Articular chondrocyte of knee joint (primary cell): ENCODE measurements around the gene SART1. TPM values are rescaled to one million over a fixed set of nuclear protein-coding genes. Genes with fewer than 3 reads are reported as not detected.

Source experiments
- total RNA-seq: library from RNA; depleted of rRNA; stranded (reverse); fragments of >200 nt; gene quantifications from 2 replicates; pipeline ENCODE4 v1.2.3, GENCODE V29; 2012

The SART1 gene
- total RNA-seq, result 24.2 and 24.4 TPM in 2 replicates

GRCh38 chr11:65961267-65962140 is at the start of gene SART1:
Gene SART1 (plus strand): TSS chr11:65961734. CDS start chr11:65961781, 47 bp downstream.

GRCh38 chr11:65918211-65919140 is 43.1 kb upstream of the SART1 start, which contains the start of gene C11orf68:
Gene C11orf68 (minus strand): TSS chr11:65919062. CDS start chr11:65919031, 31 bp downstream.

GRCh38 chr11:65919141-65919572 is 42.4 kb upstream of the SART1 start, which contains the start of gene DRAP1:
Gene DRAP1 (plus strand): TSS chr11:65919426. CDS start chr11:65919502, 76 bp downstream.

GRCh38 chr11:65945430-65945911 is 16.1 kb upstream of the SART1 start, which contains the start of gene TSGA10IP:
Gene TSGA10IP (plus strand): TSS chr11:65945480. CDS start chr11:65945676, 196 bp downstream.

GRCh38 chr11:66001942-66002647 is 40.6 kb downstream of the SART1 start, which contains the start of the genes BANF1 and EIF1AD:
Gene BANF1 (plus strand): TSS chr11:66002503. CDS start chr11:66003251, 748 bp downstream.
Gene EIF1AD (minus strand): TSS chr11:66002157. CDS start chr11:66000389, 1,768 bp downstream.

GRCh38 chr11:66011785-66012303 is 50.3 kb downstream of the SART1 start, which contains the start of gene CST6:
Gene CST6 (plus strand): TSS chr11:66012008. CDS start chr11:66012045, 37 bp downstream.

GRCh38 chr11:66026017-66026529 is 64.5 kb downstream of the SART1 start, which contains the start of gene CATSPER1:
Gene CATSPER1 (minus strand): TSS chr11:66026479. CDS start chr11:66026379, 100 bp downstream.

Other genes starting within 250 kb of the SART1 start
- 36.9 and 40.2 TPM in 2 replicates for gene KAT5, start 249.5 kb upstream of the SART1 start, total RNA-seq
- gene RNASEH2C, start 240.9 kb upstream of the SART1 start, total RNA-seq, result 35.1 and 51.9 TPM in 2 replicates
- 11.8 and 14.9 TPM in 2 replicates for gene AP5B1, start 180.8 kb upstream of the SART1 start, total RNA-seq
- gene OVOL1, start 174.7 kb upstream of the SART1 start, total RNA-seq, result not detected in 2 replicates
- gene SNX32, start 127.8 kb upstream of the SART1 start, total RNA-seq, result 1.2 and 2.2 TPM in 2 replicates
- 577 and 633 TPM in 2 replicates for gene CFL1, start 103.6 kb upstream of the SART1 start, total RNA-seq
- 29.2 and 34.4 TPM in 2 replicates for gene MUS81, start 101.3 kb upstream of the SART1 start, total RNA-seq
- 102 and 105 TPM in 2 replicates for gene EFEMP2, start 88.9 kb upstream of the SART1 start, total RNA-seq
- gene CTSW, start 81.9 kb upstream of the SART1 start, total RNA-seq, result 0.13 TPM in 1 of 2 replicates, not detected in the other
- 130 and 132 TPM in 2 replicates for gene FIBP, start 73.3 kb upstream of the SART1 start, total RNA-seq
- 57.9 and 60.6 TPM in 2 replicates for gene CCDC85B, start 71.1 kb upstream of the SART1 start, total RNA-seq
- 13.1 and 26.1 TPM in 2 replicates for gene FOSL1, start 61.3 kb upstream of the SART1 start, total RNA-seq
- 26.8 and 32.6 TPM in 2 replicates for gene C11orf68, start 42.7 kb upstream of the SART1 start, total RNA-seq
- gene DRAP1, start 42.3 kb upstream of the SART1 start, total RNA-seq, result 147 and 149 TPM in 2 replicates
- not detected in 2 replicates for gene TSGA10IP, start 16.3 kb upstream of the SART1 start, total RNA-seq
- gene EIF1AD, start 40.4 kb downstream of the SART1 start, total RNA-seq, result 26.6 and 27.2 TPM in 2 replicates
- gene BANF1, start 40.8 kb downstream of the SART1 start, total RNA-seq, result 37.4 and 40.0 TPM in 2 replicates
- 3.0 and 7.6 TPM in 2 replicates for gene CST6, start 50.3 kb downstream of the SART1 start, total RNA-seq
- 0.26 and 0.43 TPM in 2 replicates for gene CATSPER1, start 64.7 kb downstream of the SART1 start, total RNA-seq
- 0.32 TPM in 1 of 2 replicates, not detected in the other for gene GAL3ST3, start 87.4 kb downstream of the SART1 start, total RNA-seq
- 116 and 131 TPM in 2 replicates for gene SF3B2, start 90.6 kb downstream of the SART1 start, total RNA-seq
- 29.5 and 36.6 TPM in 2 replicates for gene PACS1, start 108.5 kb downstream of the SART1 start, total RNA-seq